NCI-H1105 treated with DMSO at 0.1 percent for 48 hours (cell line): ENCODE results near the gene MROH7.
"Not testable (repeated sequence)": the region's sequence is repeated elsewhere in the genome, so short reads cannot be mapped to it uniquely, and the experiment has no call there.

Source experiments
- DNase-seq: peaks from one replicate; lab custom pipeline; 2025; lab: John Stamatoyannopoulos, UW

The MROH7 gene

GRCh38 chr1:54610048-54610447, 31.5 kb upstream of the MROH7 start:
- no peak for DNase-seq

DNA sequence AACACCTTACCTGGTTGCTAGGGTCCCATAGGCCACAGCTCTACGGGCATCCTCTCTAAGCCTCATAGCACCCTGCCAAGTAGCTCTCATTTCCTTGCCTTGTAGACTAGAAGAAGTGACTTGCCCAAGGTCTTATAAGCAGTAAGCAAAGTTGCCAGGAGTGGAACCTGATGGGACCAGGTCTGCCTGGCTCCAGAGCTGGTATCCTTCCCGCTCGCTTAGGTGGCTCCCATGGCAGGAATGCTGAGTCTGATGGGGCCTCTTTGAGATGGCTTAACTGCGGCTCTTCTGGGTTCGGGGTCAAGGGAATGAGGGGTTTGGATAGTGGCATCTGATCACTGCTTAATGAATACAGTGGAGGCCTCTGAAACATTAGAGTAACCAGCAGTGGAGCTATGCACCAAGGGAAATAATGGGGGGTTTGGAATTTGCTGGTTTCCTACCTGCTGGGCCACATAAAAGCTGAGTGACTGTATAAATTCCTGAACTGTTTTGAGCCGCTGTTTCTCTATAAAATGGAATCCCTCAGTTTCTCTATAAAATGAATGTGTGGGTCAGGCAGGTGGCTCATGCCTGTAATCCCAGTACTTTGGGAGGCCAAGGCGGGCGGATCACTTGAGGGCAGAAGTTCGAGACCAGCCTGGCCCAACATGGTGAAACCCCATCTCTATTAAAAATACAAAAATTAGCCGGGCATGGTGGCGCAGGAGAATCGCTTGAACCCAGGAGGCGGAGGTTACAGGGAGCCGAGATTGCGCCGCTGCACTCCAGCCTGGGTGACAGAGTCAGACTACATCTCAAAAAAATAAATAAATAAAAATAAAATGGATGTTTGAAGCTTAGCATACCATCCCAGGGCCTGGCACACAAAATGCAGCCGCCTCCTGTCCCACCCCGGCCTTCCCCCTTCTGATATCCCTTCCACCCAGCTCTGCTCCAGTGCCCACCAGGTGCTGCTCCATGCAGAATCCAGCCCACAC, 30.7 kb upstream of the MROH7 start:
- no peak for DNase-seq

DNA sequence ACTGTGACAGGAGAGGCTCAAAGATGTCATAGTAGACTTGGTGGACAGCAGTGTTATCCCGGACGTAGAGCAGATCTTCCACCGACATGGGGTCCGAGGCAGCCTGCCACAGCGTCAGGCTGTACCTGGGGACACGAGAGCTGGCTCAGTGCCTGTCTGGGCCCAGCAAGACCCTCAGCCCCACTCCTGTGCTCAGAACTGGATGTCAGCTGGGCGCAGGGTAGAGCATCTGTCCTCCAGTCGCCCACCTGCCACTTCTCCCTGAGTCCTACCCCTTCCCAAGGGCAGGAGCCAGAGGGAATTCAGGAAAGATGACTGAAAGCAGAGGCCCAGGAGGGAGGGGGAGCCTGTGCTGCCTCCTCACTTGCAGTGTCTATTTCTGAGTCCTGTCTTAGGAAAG, 30.0 kb upstream of the MROH7 start:
- no peak for DNase-seq

- no peak for DNase-seq
Observed at GRCh38 chr1:54614024-54614423, 27.6 kb upstream of the MROH7 start.

GRCh38 chr1:54614563-54614962, 27.0 kb upstream of the MROH7 start:
- DNase-seq, result no peak

- DNase-seq, result no peak
Observed at GRCh38 chr1:54615531-54616279, 25.9 kb upstream of the MROH7 start.

DNA sequence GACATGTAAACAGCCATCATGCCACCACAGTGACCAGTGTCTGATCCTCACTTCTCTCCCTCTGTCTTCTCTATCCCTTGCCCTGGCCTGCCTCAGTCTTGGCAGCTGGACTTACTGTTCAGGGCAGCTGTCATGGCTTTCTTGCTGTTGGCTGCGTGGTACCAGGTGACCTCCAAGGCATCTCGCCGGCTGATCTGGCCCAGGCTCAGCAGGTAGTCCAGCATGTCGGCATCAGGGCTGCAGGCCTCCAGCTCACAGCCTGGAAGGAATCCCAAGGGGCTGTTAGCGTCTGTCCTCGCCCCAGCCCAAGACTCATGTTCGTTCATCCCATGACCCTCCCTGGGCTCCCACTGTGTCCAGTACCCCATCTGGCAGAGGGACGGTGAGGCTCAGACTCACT, 21.8 kb upstream of the MROH7 start:
- no peak for DNase-seq

DNA sequence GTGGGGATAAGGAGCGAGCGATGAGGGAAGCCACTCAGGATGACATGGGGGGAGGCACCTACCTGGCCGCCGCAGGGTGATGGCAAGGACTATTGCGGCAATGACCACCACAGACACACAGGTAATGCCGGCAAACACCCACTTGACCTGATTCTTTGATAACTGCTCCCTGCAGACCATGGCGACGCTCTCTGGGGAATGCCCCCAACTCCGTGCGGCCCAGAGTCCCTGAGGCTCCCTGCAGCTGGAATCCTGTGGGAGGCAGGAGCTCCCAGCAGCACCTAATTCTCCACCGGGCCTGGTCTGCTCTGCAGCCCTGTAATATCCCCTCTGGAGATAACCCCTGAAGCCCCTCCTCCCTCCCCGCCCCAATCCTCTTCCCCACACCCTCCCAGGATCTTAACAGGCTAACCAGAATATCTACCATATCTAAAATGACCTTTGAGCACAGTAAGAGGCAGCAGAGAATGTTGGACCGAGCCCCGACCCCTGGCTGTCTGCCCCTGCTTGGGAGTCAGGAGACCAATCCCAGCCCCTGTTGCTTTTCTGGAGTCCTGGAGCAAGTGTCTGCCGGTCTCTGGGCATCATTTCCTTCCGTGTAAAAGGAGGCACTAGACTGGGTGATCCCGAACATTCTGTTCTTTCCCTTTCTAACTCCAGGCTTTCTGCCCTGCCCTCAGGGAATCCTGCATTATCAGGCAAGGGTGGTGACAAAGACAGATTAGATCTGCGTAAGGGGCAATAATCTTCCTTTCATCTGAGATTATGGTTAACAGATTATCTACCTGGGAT, 18.2 kb upstream of the MROH7 start, which contains the start of gene FAM151A:
FAM151A (minus strand) TSS at position 310 of the 792 bp plus-strand sequence; CDS start at position 180, 130 bp downstream.
- no peak for DNase-seq

DNA sequence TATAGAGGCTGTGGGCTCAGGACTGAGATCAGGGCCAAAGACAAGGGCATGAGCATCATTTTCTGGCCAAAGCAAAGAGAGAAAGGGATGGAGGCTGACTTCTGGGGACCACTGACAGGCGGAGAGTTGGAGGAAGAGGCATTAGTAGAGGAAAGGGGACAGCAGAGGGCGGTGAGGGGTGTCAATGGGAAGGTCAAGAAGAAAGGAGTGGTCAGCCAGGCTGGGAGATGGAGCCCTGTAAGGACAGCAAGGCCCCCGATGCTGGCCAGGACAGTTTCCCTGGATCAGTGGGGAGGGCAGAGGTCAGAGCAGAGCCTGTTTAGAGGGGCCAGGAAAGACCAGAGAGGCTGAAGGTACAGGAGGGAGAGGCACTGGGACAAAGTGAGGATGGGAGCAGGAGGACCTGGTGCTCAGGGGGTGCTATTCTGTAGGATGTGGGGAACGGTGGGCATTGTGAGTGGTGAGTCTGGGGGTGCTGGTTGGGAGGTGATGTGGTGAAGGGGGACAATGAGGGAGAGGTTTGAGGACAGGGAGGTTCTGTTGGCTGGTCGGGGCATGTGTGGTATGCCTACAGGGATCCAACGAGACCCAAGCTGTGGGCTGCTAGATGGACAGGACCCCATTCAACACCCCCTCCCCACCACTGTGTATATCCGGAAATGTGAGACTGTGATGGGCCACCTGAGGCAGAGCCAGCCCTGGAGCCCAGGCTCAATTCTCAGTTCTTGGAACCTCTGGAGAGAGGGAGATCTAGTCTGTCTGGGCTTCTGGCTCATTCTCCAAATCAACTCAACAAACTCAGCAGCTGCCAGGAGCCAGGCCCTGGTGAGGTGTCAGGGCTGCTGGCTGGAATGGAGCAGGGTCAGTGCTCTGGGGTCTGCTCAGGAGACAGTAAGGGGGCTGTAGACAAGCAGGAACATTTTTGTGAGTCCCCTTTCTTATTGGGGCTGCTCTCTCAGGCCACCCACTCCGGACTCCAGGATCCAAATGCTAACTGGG, 16.8 kb upstream of the MROH7 start:
- DNase-seq, result no peak

GRCh38 chr1:54627196-54627595, 14.4 kb upstream of the MROH7 start:
- no peak for DNase-seq

GRCh38 chr1:54635804-54636203, 5.8 kb upstream of the MROH7 start:
- not testable (repeated sequence) for DNase-seq

DNA sequence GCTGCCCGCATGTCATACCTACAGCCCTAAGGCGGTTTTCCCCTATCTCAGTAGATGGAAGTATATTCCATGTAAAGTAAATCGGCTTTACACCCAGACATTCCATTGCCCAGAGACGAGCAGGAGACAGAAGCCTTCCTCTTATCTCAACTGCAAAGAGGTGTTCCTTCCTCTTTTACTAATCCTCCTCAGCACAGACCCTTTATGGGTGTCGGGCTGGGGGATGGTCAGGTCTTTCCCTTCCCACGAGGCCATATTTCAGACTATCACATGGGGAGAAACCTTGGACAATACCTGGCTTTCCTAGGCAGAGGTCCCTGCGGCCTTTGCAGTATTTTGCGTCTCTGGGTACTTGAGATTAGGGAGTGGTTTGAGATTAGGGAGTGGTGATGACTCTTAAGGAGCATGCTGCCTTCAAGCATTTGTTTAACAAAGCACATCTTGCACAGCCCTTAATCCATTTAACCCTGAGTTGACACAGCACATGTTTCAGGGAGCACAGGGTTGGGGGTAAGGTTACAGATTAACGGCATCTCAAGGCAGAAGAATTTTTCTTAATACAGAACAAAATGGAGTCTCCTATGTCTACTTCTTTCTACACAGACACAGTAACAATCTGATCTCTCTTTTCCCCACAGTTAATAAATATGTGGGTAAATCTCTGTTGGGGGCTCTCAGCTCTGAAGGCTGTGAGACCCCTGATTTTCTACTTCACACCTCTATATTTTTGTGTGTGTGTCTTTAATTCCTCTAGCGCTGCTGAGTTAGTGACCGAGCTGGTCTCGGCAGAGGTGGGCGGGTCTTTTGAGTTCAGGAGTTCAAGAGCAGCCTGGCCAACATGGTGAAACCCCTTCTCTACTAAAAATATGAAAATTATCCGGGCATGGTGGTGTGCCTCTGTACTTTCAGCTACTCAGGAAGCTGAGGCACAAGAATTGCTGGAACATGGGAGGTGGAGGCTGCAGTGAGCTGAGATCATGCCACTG, 4.8 kb upstream of the MROH7 start:
- not testable (repeated sequence) for DNase-seq

- no peak for DNase-seq
Observed at GRCh38 chr1:54640361-54640760, 1.2 kb upstream of the MROH7 start.

DNA sequence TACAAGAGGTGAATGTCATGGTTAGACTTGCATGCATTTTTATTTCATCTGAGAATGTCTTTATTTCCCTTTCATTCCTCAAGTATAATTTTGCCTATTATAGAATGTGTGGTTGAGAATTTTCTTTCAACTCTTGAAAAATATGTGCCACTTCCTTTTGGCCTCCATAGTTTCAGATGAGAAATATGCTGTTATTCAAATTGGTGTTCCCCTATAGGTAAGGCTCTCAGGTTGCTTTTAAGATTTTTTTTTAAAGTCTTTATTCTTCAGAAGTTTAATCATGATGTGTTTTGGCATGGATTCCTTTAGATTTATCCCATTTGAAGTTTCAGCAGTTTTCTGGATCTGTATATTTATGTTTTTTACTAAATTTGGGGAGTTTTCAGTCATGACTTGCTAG, 2.1 kb downstream of the MROH7 start:
- no peak for DNase-seq

GRCh38 chr1:54645806-54646676, 4.5 kb downstream of the MROH7 start:
- DNase-seq, result no peak

GRCh38 chr1:54649130-54649898, 7.7 kb downstream of the MROH7 start:
- DNase-seq, result no peak

DNA sequence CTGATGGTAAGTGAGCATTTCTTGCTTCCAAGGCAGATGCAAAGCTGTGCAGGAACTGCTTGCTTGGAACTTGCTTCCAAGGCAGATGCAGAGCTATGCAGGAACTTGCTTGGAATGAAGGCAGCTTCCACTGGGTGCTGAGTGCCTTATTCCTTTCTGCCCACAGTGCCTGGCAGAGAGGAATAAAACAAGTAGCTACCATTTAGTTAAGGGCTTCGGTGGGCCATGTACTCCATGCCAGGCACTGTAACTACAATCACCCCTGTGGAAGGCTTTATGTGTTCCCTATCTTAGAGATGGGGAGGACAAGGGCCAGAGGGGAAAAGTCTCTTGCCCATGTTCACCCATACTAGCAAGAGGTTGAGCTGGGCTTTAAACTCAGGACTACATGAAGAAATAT, 8.3 kb downstream of the MROH7 start:
- no peak for DNase-seq

DNA sequence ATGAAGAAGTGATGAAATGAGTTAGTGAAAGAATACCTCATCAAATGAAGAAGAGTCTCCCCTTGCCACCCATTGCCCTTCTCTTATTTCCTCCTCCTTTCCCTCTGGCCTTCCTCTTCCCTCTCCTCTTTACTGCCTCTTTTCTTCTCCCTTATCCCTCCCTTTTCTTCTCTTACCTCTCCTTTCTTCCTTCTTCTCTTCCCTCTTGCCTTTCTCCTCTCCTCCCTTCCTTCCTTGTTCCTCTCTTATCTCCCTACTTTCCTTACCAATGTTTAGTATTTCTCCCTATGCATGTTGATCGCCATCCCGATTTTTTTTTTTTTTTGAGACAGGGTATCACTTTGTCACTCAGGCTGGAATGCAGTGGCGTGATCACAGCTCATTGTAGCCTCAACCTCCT, 8.8 kb downstream of the MROH7 start:
- no peak for DNase-seq
